H9 (cell line): ENCODE data around the gene SYNGAP1. TPM values are rescaled to one million over a fixed set of nuclear protein-coding genes. Genes with fewer than 3 reads are reported as not detected.

Experiments used
- DNase-seq: peaks from one replicate; pipeline ENCODE4 v3.0.0-alpha.2; 2017
- H2AFZ ChIP-seq: one replicate; pipeline ENCODE4 v1.6.1; 2013; ENCODE audit warnings: mild to moderate bottlenecking, low read length, control low read depth, moderate library complexity
- H2AK5ac ChIP-seq: 2 replicates; pipeline ENCODE4 v1.6.1; 2013; ENCODE audit warnings: low read length, control low read depth, mixed read lengths; ENCODE audit not compliant: insufficient read length
- H2BK120ac ChIP-seq: one replicate; pipeline ENCODE4 v1.6.1; 2013; ENCODE audit warnings: low read depth, mild to moderate bottlenecking, low read length, control low read depth, inconsistent platforms; ENCODE audit not compliant: poor library complexity, severe bottlenecking
- H2BK12ac ChIP-seq: 2 replicates; pipeline ENCODE4 v1.6.1; 2013; ENCODE audit warnings: low read length, control low read depth, mixed read lengths, low read depth; ENCODE audit not compliant: insufficient read length
- H2BK15ac ChIP-seq: 2 replicates; pipeline ENCODE4 v1.6.1; 2013; ENCODE audit warnings: low read depth, low read length, control low read depth
- H2BK20ac ChIP-seq: one replicate; pipeline ENCODE4 v1.6.1; 2013; ENCODE audit warnings: low read depth, mild to moderate bottlenecking, low read length, control low read depth, inconsistent platforms; ENCODE audit not compliant: poor library complexity, severe bottlenecking
- H2BK5ac ChIP-seq: 2 replicates; pipeline ENCODE4 v1.6.1; 2013; ENCODE audit warnings: low read length, control low read depth, mixed read lengths; ENCODE audit not compliant: insufficient read length
- H3K14ac ChIP-seq: 2 replicates; pipeline ENCODE4 v1.6.1; 2013; ENCODE audit warnings: low read length, control low read depth; ENCODE audit not compliant: insufficient read depth
- H3K18ac ChIP-seq: 2 replicates; pipeline ENCODE4 v1.6.1; 2013; ENCODE audit warnings: low read depth, mild to moderate bottlenecking, mixed read lengths, low read length, control low read depth; ENCODE audit not compliant: insufficient read length
- H3K23ac ChIP-seq: 2 replicates; pipeline ENCODE4 v1.6.1; 2013; ENCODE audit warnings: low read length, control low read depth, mixed read lengths, low read depth; ENCODE audit not compliant: insufficient read length
- H3K23me2 ChIP-seq: 2 replicates; pipeline ENCODE4 v1.6.1; 2013; ENCODE audit warnings: low read depth, mild to moderate bottlenecking, mixed read lengths, low read length, control low read depth; ENCODE audit not compliant: insufficient read length, poor library complexity, severe bottlenecking
- H3K27ac ChIP-seq: 2 replicates; pipeline ENCODE4 v1.5.1; 2013; ENCODE audit warnings: low read length, control low read depth, mixed read lengths, low read depth; ENCODE audit not compliant: insufficient read length
- H3K27me3 ChIP-seq: 2 replicates; pipeline ENCODE4 v1.6.1; 2013; ENCODE audit warnings: low read length, control low read depth, inconsistent platforms; ENCODE audit not compliant: insufficient read depth
- H3K4ac ChIP-seq: 2 replicates; pipeline ENCODE4 v1.6.1; 2013; ENCODE audit warnings: low read depth, mild to moderate bottlenecking, control low read depth, inconsistent platforms, low read length, moderate library complexity
- H3K4me1 ChIP-seq: 2 replicates; pipeline ENCODE4 v1.6.1; 2013; ENCODE audit warnings: low read length, control low read depth, inconsistent platforms; ENCODE audit not compliant: insufficient read depth
- H3K4me2 ChIP-seq: 2 replicates; pipeline ENCODE4 v1.6.1; 2013; ENCODE audit warnings: low read length, control low read depth, mixed read lengths; ENCODE audit not compliant: insufficient read length, insufficient read depth
- H3K56ac ChIP-seq: 2 replicates; pipeline ENCODE4 v1.6.1; 2013; ENCODE audit warnings: low read depth, mild to moderate bottlenecking, mixed read lengths, low read length, control low read depth; ENCODE audit not compliant: insufficient read length
- H3K79me1 ChIP-seq: 2 replicates; pipeline ENCODE4 v1.6.1; 2013; ENCODE audit warnings: low read depth, mild to moderate bottlenecking, moderate library complexity, low read length, control low read depth, inconsistent platforms; ENCODE audit not compliant: insufficient read depth, poor library complexity, severe bottlenecking
- H3K79me2 ChIP-seq: 2 replicates; pipeline ENCODE4 v1.6.1; 2013; ENCODE audit warnings: low read length, control low read depth, inconsistent platforms; ENCODE audit not compliant: insufficient read depth
- H3K9ac ChIP-seq: 2 replicates; pipeline ENCODE4 v1.6.1; 2013; ENCODE audit warnings: low read length, control low read depth, mixed read lengths; ENCODE audit not compliant: insufficient read length; ENCODE audit errors: extremely low read depth
- H3K9me3 ChIP-seq: one replicate; pipeline ENCODE4 v1.6.1; 2013; ENCODE audit warnings: low read depth, low read length, inconsistent platforms; ENCODE audit not compliant: control insufficient read depth
- H3T11ph ChIP-seq: one replicate; pipeline ENCODE4 v1.6.1; 2013; ENCODE audit warnings: mild to moderate bottlenecking, low read length, control low read depth, inconsistent platforms
- H4K20me1 ChIP-seq: one replicate; pipeline ENCODE4 v1.6.1; 2013; ENCODE audit not compliant: control insufficient read depth, insufficient read length, insufficient read depth
- H4K5ac ChIP-seq: 2 replicates; pipeline ENCODE4 v1.6.1; 2013; ENCODE audit warnings: low read depth, mild to moderate bottlenecking, mixed read lengths, low read length, control low read depth; ENCODE audit not compliant: insufficient read length
- H4K8ac ChIP-seq: replicated peaks from 2 replicates; pipeline ENCODE4 v1.6.1; 2013; ENCODE audit warnings: low read length, control low read depth, mixed read lengths, low read depth; ENCODE audit not compliant: insufficient read length
- H4K91ac ChIP-seq: 2 replicates; pipeline ENCODE4 v1.6.1; 2013; ENCODE audit warnings: low read depth, mild to moderate bottlenecking, moderate library complexity, mixed read lengths, low read length, control low read depth; ENCODE audit not compliant: insufficient read length
- H3K27ac Mint-ChIP-seq, 3 experiments: 2 replicates in 2 of 3; 3 replicates in 1 of 3; pipeline ENCODE4 v1.8.0; 2020 to 2021; ENCODE audit warnings: mixed read lengths in 3 of 3, mild to moderate bottlenecking in 1 of 3, moderate library complexity in 1 of 3
- H3K27me3 Mint-ChIP-seq: 2 replicates; pipeline ENCODE4 v1.8.0; 2021; ENCODE audit warnings: low read depth, mild to moderate bottlenecking, moderate library complexity, mixed read lengths
- H3K36me3 Mint-ChIP-seq, 3 experiments: 2 replicates in 2 of 3; 3 replicates in 1 of 3; pipeline ENCODE4 v1.8.0; 2020 to 2021; ENCODE audit warnings: low read depth in 3 of 3, mixed read lengths in 3 of 3; ENCODE audit not compliant: insufficient read depth in 1 of 3
- H3K4me1 Mint-ChIP-seq, 2 experiments: 2 replicates each; pipeline ENCODE4 v1.8.0; 2020; ENCODE audit warnings: mixed read lengths in 2 of 2
- H3K4me3 Mint-ChIP-seq, 2 experiments: 2 replicates in 1 of 2; 3 replicates in 1 of 2; pipeline ENCODE4 v1.8.0; 2020 to 2021; ENCODE audit warnings: mild to moderate bottlenecking in 2 of 2, mixed read lengths in 2 of 2, moderate library complexity in 1 of 2
- H3K9me3 Mint-ChIP-seq, 2 experiments: 2 replicates in 1 of 2; 3 replicates in 1 of 2; pipeline ENCODE4 v1.8.0; 2020; ENCODE audit warnings: mild to moderate bottlenecking in 2 of 2, mixed read lengths in 2 of 2, moderate library complexity in 1 of 2
- WGBS: extraction: QIAGEN DNeasy Blood & Tissue Kit; methylation state at CpG from one replicate; pipeline ENCODE4 v1.1.7; 2013; ENCODE audit warnings: missing lambda C conversion rate, low lambda C conversion rate, mixed read lengths; ENCODE audit not compliant: insufficient read length; ENCODE audit errors: extremely low coverage; 5-methylcytosine and 5-hydroxymethylcytosine counted together
- total RNA-seq: library from RNA; stranded (reverse); gene quantifications from 2 replicates; pipeline ENCODE4 v1.2.1, GENCODE V29; 2021
- TF ChIP-seq, protein P1 (sequence below): fragments of 200-600 bp; sonication (generic); conservative IDR thresholded peaks from 3 replicates; pipeline ENCODE4 v1.8.0; 2021; ENCODE audit warnings: antibody characterized with exemption, mild to moderate bottlenecking

The SYNGAP1 gene
- total RNA-seq, 1 experiment from 2014 or later: 121 TPM

DNA sequence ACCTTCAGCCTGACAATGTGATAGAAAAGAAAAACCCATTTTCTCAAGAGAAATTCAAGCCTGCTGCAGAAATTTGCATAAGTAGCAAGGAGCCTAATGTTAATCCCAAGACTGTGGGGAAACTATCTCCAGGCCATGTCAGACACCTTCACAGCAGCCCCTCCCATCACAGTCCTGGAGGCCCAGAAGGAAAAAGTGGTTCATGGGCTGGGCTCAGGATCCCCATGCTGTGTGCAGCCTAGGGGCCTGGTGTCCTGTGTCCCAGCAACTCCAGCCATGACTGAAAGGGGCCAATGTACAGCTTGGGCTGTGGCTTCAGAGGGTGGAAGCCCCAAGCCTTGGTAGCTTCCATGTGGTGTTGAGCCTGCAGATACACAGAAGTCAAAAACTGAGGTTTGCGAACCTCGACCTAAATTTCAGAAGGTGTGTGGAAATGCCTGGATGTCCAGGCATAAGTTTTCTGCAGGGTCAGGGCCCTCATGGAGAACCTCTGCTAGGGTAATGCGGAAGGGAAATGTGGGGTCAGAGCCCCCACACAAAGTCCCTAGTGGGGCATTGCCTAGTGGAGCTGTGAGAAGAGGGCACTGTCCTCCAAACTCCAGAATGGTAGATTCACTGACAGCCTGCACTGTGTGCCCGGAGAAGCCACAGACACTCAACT is 46.3 kb downstream of the SYNGAP1 start:
- H3K4me1 ChIP-seq: no peaks in the 10 kb centered on the region
- no peak overlapping the region for H3K14ac ChIP-seq
- H3K56ac ChIP-seq: no peak overlapping the region
- no peaks in the 10 kb centered on the region for H3K23me2 ChIP-seq
- H4K8ac ChIP-seq: no peak overlapping the region
- peaks cover 8% of the 10 kb centered on the region in 2 experiments; a peak in 3 of 5 replicates for H3K9me3 Mint-ChIP-seq
- H2AK5ac ChIP-seq: no peak overlapping the region
- no peak overlapping the region for H2BK15ac ChIP-seq
- H4K20me1 ChIP-seq: no peaks in the 10 kb centered on the region
- TF ChIP-seq, protein P1, sequence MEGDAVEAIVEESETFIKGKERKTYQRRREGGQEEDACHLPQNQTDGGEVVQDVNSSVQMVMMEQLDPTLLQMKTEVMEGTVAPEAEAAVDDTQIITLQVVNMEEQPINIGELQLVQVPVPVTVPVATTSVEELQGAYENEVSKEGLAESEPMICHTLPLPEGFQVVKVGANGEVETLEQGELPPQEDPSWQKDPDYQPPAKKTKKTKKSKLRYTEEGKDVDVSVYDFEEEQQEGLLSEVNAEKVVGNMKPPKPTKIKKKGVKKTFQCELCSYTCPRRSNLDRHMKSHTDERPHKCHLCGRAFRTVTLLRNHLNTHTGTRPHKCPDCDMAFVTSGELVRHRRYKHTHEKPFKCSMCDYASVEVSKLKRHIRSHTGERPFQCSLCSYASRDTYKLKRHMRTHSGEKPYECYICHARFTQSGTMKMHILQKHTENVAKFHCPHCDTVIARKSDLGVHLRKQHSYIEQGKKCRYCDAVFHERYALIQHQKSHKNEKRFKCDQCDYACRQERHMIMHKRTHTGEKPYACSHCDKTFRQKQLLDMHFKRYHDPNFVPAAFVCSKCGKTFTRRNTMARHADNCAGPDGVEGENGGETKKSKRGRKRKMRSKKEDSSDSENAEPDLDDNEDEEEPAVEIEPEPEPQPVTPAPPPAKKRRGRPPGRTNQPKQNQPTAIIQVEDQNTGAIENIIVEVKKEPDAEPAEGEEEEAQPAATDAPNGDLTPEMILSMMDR: no peak
- no peaks in the 10 kb centered on the region for H3K9me3 ChIP-seq
- no peak for DNase-seq
- H3K4ac ChIP-seq: no peak overlapping the region
- no peaks in the 10 kb centered on the region for H3K4me1 Mint-ChIP-seq
- H2BK12ac ChIP-seq: no peak overlapping the region
- H3K27ac Mint-ChIP-seq: no peak overlapping the region
- H2BK120ac ChIP-seq: no peak overlapping the region
- H3K27me3 Mint-ChIP-seq: peaks cover 8% of the 10 kb centered on the region
- H3K79me2 ChIP-seq: no peaks in the 10 kb centered on the region
- H3K4me3 Mint-ChIP-seq: no peak overlapping the region
- H2AFZ ChIP-seq: no peak overlapping the region
- H3K4me2 ChIP-seq: no peak overlapping the region
- H3K18ac ChIP-seq: no peak overlapping the region
- H2BK20ac ChIP-seq: no peak overlapping the region
- no peak overlapping the region for H4K91ac ChIP-seq
- H3K9ac ChIP-seq: no peak overlapping the region
- no peaks in the 10 kb centered on the region for H3K79me1 ChIP-seq
- no peaks in the 10 kb centered on the region; the same call in 1 of the 2 replicates for H3K27me3 ChIP-seq
- peaks cover 0 to 2% (median 0%) of the 10 kb centered on the region in 3 experiments; a peak in 2 of 7 replicates for H3K36me3 Mint-ChIP-seq
- no CpG with 5 or more reads among the region's 4 CpGs for WGBS
- H3K27ac ChIP-seq: no peak overlapping the region
- no peak overlapping the region for H2BK5ac ChIP-seq
- no peak overlapping the region for H4K5ac ChIP-seq
- H3K23ac ChIP-seq: no peak overlapping the region
- H3T11ph ChIP-seq: no peak overlapping the region
